ENCODE measurements around the gene GMNN.

Gene GMNN

DNA sequence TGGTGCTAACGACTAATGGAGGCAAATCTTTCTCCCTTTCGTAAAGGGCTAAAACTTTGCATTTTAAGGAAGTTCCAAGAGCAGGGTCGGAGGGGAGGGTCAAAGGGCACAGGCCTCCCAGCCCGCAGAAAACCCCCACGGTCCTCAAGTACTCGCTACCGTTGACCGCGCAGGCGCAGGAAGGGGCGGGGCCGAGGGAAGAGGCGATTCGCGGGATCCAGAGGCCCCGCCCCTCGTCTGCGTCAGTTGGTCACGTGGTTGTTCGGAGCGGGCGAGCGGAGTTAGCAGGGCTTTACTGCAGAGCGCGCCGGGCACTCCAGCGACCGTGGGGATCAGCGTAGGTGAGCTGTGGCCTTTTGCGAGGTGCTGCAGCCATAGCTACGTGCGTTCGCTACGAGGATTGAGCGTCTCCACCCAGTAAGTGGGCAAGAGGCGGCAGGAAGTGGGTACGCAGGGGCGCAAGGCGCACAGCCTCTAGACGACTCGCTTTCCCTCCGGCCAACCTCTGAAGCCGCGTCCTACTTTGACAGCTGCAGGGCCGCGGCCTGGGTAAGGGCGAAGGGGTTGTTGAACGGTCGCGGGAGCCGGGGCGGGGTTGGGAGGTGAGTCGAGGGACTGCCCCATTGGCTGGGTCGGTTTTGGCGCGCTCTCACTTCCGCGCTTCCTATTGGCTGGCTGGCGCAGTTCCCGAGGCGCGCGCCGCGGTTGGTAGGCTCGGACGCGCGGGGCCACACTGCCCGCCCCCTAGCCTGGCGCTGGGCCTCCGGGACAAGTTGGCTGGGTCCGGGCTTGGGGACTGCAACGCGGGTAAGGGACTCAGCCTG, at the start of gene GMNN (continued):
- peak; percentile 21; the same call in 1 of the 2 replicates for TF ChIP-seq YY2 (tag by site-specific recombination; IDR thresholded peaks at IDR 0.05)
- 0 out of 2 replicates have a peak, but pooled peaks have one; percentile 11 for TF ChIP-seq ZNF664 (tag by site-specific recombination; IDR thresholded peaks at IDR 0.05)
- TF ChIP-seq BCL11B (tag by site-specific recombination; IDR thresholded peaks at IDR 0.05; ENCODE audit: low read depth), result peak; percentile 99
- TF ChIP-seq, protein P1, sequence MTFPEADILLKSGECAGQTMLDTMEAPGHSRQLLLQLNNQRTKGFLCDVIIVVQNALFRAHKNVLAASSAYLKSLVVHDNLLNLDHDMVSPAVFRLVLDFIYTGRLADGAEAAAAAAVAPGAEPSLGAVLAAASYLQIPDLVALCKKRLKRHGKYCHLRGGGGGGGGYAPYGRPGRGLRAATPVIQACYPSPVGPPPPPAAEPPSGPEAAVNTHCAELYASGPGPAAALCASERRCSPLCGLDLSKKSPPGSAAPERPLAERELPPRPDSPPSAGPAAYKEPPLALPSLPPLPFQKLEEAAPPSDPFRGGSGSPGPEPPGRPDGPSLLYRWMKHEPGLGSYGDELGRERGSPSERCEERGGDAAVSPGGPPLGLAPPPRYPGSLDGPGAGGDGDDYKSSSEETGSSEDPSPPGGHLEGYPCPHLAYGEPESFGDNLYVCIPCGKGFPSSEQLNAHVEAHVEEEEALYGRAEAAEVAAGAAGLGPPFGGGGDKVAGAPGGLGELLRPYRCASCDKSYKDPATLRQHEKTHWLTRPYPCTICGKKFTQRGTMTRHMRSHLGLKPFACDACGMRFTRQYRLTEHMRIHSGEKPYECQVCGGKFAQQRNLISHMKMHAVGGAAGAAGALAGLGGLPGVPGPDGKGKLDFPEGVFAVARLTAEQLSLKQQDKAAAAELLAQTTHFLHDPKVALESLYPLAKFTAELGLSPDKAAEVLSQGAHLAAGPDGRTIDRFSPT (tag by site-specific recombination; IDR thresholded peaks at IDR 0.05), result peak; percentile 98
- TF ChIP-seq, protein P2, sequence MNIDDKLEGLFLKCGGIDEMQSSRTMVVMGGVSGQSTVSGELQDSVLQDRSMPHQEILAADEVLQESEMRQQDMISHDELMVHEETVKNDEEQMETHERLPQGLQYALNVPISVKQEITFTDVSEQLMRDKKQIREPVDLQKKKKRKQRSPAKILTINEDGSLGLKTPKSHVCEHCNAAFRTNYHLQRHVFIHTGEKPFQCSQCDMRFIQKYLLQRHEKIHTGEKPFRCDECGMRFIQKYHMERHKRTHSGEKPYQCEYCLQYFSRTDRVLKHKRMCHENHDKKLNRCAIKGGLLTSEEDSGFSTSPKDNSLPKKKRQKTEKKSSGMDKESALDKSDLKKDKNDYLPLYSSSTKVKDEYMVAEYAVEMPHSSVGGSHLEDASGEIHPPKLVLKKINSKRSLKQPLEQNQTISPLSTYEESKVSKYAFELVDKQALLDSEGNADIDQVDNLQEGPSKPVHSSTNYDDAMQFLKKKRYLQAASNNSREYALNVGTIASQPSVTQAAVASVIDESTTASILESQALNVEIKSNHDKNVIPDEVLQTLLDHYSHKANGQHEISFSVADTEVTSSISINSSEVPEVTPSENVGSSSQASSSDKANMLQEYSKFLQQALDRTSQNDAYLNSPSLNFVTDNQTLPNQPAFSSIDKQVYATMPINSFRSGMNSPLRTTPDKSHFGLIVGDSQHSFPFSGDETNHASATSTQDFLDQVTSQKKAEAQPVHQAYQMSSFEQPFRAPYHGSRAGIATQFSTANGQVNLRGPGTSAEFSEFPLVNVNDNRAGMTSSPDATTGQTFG (tag by site-specific recombination; IDR thresholded peaks at IDR 0.05; ENCODE audit: borderline replicate concordance), result no peak
- no peak for TF ChIP-seq ZNF514 (tag by site-specific recombination; IDR thresholded peaks at IDR 0.05)
- TF ChIP-seq, protein P3, sequence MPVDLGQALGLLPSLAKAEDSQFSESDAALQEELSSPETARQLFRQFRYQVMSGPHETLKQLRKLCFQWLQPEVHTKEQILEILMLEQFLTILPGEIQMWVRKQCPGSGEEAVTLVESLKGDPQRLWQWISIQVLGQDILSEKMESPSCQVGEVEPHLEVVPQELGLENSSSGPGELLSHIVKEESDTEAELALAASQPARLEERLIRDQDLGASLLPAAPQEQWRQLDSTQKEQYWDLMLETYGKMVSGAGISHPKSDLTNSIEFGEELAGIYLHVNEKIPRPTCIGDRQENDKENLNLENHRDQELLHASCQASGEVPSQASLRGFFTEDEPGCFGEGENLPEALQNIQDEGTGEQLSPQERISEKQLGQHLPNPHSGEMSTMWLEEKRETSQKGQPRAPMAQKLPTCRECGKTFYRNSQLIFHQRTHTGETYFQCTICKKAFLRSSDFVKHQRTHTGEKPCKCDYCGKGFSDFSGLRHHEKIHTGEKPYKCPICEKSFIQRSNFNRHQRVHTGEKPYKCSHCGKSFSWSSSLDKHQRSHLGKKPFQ (tag by site-specific recombination; IDR thresholded peaks at IDR 0.05), result peak; percentile 36; the same call in 1 of the 2 replicates
- TF ChIP-seq, protein P4, sequence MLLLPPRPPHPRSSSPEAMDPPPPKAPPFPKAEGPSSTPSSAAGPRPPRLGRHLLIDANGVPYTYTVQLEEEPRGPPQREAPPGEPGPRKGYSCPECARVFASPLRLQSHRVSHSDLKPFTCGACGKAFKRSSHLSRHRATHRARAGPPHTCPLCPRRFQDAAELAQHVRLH (tag by site-specific recombination; IDR thresholded peaks at IDR 0.05), result peak; percentile 97
- TF ChIP-seq ZNF521 (tag by site-specific recombination; IDR thresholded peaks at IDR 0.05), result no peak
- TF ChIP-seq FEZF1 (tag by site-specific recombination; IDR thresholded peaks at IDR 0.05), result 0 out of 2 replicates have a peak, but pooled peaks have one; percentile 27
- TF ChIP-seq IKZF3 (tag by site-specific recombination; IDR thresholded peaks at IDR 0.05), result peak; percentile 24; the same call in 1 of the 2 replicates
- TF ChIP-seq ZNF785 (tag by site-specific recombination; IDR thresholded peaks at IDR 0.05), result peak; percentile 66; the same call in 1 of the 2 replicates
- TF ChIP-seq ZBTB44 (tag by site-specific recombination; IDR thresholded peaks at IDR 0.05), result 0 out of 2 replicates have a peak, but pooled peaks have one; percentile 16
- TF ChIP-seq, protein P5, sequence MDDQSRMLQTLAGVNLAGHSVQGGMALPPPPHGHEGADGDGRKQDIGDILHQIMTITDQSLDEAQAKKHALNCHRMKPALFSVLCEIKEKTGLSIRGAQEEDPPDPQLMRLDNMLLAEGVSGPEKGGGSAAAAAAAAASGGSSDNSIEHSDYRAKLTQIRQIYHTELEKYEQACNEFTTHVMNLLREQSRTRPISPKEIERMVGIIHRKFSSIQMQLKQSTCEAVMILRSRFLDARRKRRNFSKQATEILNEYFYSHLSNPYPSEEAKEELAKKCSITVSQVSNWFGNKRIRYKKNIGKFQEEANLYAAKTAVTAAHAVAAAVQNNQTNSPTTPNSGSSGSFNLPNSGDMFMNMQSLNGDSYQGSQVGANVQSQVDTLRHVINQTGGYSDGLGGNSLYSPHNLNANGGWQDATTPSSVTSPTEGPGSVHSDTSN (CRISPR knock-in tag; IDR thresholded peaks at IDR 0.05), result peak; percentile 94
- TF ChIP-seq SETDB1 (IDR thresholded peaks at IDR 0.05; ENCODE audit: insufficient read length, low read length), result no peak
- peak; percentile 88 for TF ChIP-seq OVOL3 (tag by site-specific recombination; IDR thresholded peaks at IDR 0.05)
- TF ChIP-seq ZSCAN30 (tag by site-specific recombination; IDR thresholded peaks at IDR 0.05), result peak; percentile 78
- TF ChIP-seq ZNF677 (tag by site-specific recombination; IDR thresholded peaks at IDR 0.05), result no peak
- TF ChIP-seq ZNF561 (tag by site-specific recombination; IDR thresholded peaks at IDR 0.05; ENCODE audit: borderline replicate concordance), result peak; percentile 60
- TF ChIP-seq ZNF266 (tag by site-specific recombination; IDR thresholded peaks at IDR 0.05; ENCODE audit: low read depth), result no peak
- TF ChIP-seq ZNF654 (tag by site-specific recombination; IDR thresholded peaks at IDR 0.05; ENCODE audit: low read depth), result no peak
- TF ChIP-seq ZNF776 (tag by site-specific recombination; IDR thresholded peaks at IDR 0.05; ENCODE audit: borderline replicate concordance), result no peak
- TF ChIP-seq ZNF629 (tag by site-specific recombination; IDR thresholded peaks at IDR 0.05), result peak; percentile 88
- TF ChIP-seq, protein P6, sequence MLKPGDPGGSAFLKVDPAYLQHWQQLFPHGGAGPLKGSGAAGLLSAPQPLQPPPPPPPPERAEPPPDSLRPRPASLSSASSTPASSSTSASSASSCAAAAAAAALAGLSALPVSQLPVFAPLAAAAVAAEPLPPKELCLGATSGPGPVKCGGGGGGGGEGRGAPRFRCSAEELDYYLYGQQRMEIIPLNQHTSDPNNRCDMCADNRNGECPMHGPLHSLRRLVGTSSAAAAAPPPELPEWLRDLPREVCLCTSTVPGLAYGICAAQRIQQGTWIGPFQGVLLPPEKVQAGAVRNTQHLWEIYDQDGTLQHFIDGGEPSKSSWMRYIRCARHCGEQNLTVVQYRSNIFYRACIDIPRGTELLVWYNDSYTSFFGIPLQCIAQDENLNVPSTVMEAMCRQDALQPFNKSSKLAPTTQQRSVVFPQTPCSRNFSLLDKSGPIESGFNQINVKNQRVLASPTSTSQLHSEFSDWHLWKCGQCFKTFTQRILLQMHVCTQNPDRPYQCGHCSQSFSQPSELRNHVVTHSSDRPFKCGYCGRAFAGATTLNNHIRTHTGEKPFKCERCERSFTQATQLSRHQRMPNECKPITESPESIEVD (tag by site-specific recombination; IDR thresholded peaks at IDR 0.05), result no peak; the same call in 1 of the 2 replicates
- no peak for TF ChIP-seq ZNF433 (tag by site-specific recombination; IDR thresholded peaks at IDR 0.05; ENCODE audit: low read depth)
- TF ChIP-seq ELK4 (IDR thresholded peaks at IDR 0.05; ENCODE audit: borderline replicate concordance, low read depth, low read length), result no peak
